Endothelial cell of hepatic sinusoid (primary cell): ENCODE measurements around the gene LGR5.
"Not testable (repeated sequence)": the region's sequence is repeated elsewhere in the genome, so short reads cannot be mapped to it uniquely, and the experiment has no call there.

Experiments
- in situ Hi-C: cut with HindIII; loops from 2 replicates; pipeline ENCODE4 v1.10.0; 2017; ENCODE audit warnings: low sequenced_read_pairs

The LGR5 gene

GRCh38 chr12:71469258-71469750, 29.7 kb downstream of the LGR5 start:
- in situ Hi-C loops, result no loop called here

- in situ Hi-C loops, result no loop called here
These were observed 32.9 kb downstream of the LGR5 start for GRCh38 chr12:71472441-71472911.

- in situ Hi-C loops, result no loop called here
These were observed 35.2 kb downstream of the LGR5 start for GRCh38 chr12:71474791-71475190.

- in situ Hi-C loops, result no loop called here
These were observed 35.7 kb downstream of the LGR5 start for GRCh38 chr12:71475280-71475679.

- in situ Hi-C loops, result no loop called here
These were observed 36.9 kb downstream of the LGR5 start for GRCh38 chr12:71476513-71476912.

GRCh38 chr12:71477609-71478008, 38.0 kb downstream of the LGR5 start:
- in situ Hi-C loops, result no loop called here

- in situ Hi-C loops, result no loop called here
These were observed 38.7 kb downstream of the LGR5 start for GRCh38 chr12:71478270-71478669.

GRCh38 chr12:71484272-71484905, 44.8 kb downstream of the LGR5 start:
- in situ Hi-C loops, result no loop called here

GRCh38 chr12:71490844-71491243, 51.2 kb downstream of the LGR5 start:
- in situ Hi-C loops, result not testable (repeated sequence)

- in situ Hi-C loops, result no loop called here
These were observed 53.0 kb downstream of the LGR5 start for GRCh38 chr12:71492604-71493003.

GRCh38 chr12:71499834-71500233, 60.2 kb downstream of the LGR5 start:
- in situ Hi-C loops, result no loop called here

GRCh38 chr12:71503579-71504391, 64.2 kb downstream of the LGR5 start:
- in situ Hi-C loops, result no loop called here

GRCh38 chr12:71504476-71504875, 64.9 kb downstream of the LGR5 start:
- in situ Hi-C loops, result no loop called here

GRCh38 chr12:71509705-71510104, 70.1 kb downstream of the LGR5 start:
- in situ Hi-C loops, result no loop called here

GRCh38 chr12:71517145-71517846, 77.7 kb downstream of the LGR5 start:
- in situ Hi-C loops, result no loop called here

GRCh38 chr12:71521125-71521524, 81.5 kb downstream of the LGR5 start:
- in situ Hi-C loops, result no loop called here

- in situ Hi-C loops, result no loop called here
These were observed 85.0 kb downstream of the LGR5 start for GRCh38 chr12:71524626-71525025.

GRCh38 chr12:71533703-71534102, 94.1 kb downstream of the LGR5 start:
- in situ Hi-C loops, result no loop called here

GRCh38 chr12:71536279-71536938, 96.8 kb downstream of the LGR5 start:
- in situ Hi-C loops, result no loop called here

- in situ Hi-C loops, result no loop called here
These were observed 97.5 kb downstream of the LGR5 start for GRCh38 chr12:71536939-71537622.
